Astrocyte (in vitro differentiated cells and primary cell): ENCODE measurements around the gene FAM227A.

ENCODE experiments used
- CTCF ChIP-seq: IDR thresholded peaks from 2 replicates; pipeline ENCODE4 v1.5.1; 2011; ENCODE audit warnings: low read depth, mild to moderate bottlenecking, inconsistent platforms, low read length, moderate library complexity; ENCODE audit not compliant: insufficient read depth
- EZH2 ChIP-seq: IDR thresholded peaks from 2 replicates; pipeline ENCODE4 v1.6.1; 2012; ENCODE audit warnings: mild to moderate bottlenecking, low read length, inconsistent platforms; ENCODE audit not compliant: insufficient read depth

- TF ChIP-seq CTCF (peak; percentile 45), EZH2 (no peak)
These were observed 25.6 kb upstream of the FAM227A start, which contains the start of gene TOMM22 for GRCh38 chr22:38681582-38682335.
